GM12878 (cell line): ENCODE data around the gene STAB2. TPM values are rescaled to one million over a fixed set of nuclear protein-coding genes. Genes with fewer than 3 reads are reported as not detected.

Experiments used
- ATAC-seq: fragments of 200-7000 bp; cut with Tn5 transposase; 3 replicates; pipeline ENCODE4 v1.9.1; 2020; ENCODE audit warnings: mild to moderate bottlenecking, moderate library complexity
- BruUV-seq: library from RNA; stranded (reverse); fragments of 400-500 nt; replicated peaks from 2 replicates; lab custom pipeline; 2021; lab: Mats Ljungman, UMichigan
- CTCF ChIA-PET: fragments of 300-600 bp; sonication (Branson Sonifier 250); formaldehyde crosslinking; extraction: SDS; loops from one replicate; lab custom pipeline; 2021; ENCODE audit warnings: inconsistent platforms; lab: Yijun Ruan, JAX
- POLR2A ChIA-PET: fragments of 350-600 bp; formaldehyde crosslinking; extraction: SDS; loops from one replicate; lab custom pipeline; 2021; ENCODE audit warnings: inconsistent platforms; lab: Charles Lee
- RAD21 ChIA-PET: fragments of 300-600 bp; sonication (Branson Sonifier 250); formaldehyde crosslinking; loops from one replicate; lab custom pipeline; 2023; ENCODE audit warnings: antibody characterized with exemption; ENCODE audit not compliant: unreplicated experiment; lab: Charles Lee
- SMC1A ChIA-PET: fragments of 300-600 bp; sonication (Branson Sonifier 250); formaldehyde crosslinking; loops from one replicate; lab custom pipeline; 2023; ENCODE audit not compliant: unreplicated experiment, uncharacterized antibody; lab: Charles Lee
- DNase-seq: peaks from one replicate; pipeline ENCODE4 v3.0.0-alpha.2; 2011; ENCODE audit warnings: low read depth, low spot score
- FAIRE-seq: peaks from 3 replicates; lab custom pipeline; 2011; peaks lifted over from hg19 to GRCh38; lab: Jason Lieb, UNC
- H2AFZ ChIP-seq: 2 replicates; pipeline ENCODE4 v1.6.0; 2011; ENCODE audit warnings: low read depth, low read length, control low read depth; ENCODE audit not compliant: control insufficient read depth
- H3K27ac ChIP-seq: 2 replicates; pipeline ENCODE4 v1.5.1; 2011; ENCODE audit warnings: control low read depth; ENCODE audit not compliant: control insufficient read depth, insufficient read depth
- H3K27me3 ChIP-seq, 2 experiments: replicated peaks in 1 of 2; 2 replicates each; pipeline versions ENCODE4 v1.6.0 to v1.6.1; 2011; ENCODE audit warnings: low read length in 1 of 2; ENCODE audit not compliant: control insufficient read depth in 2 of 2, insufficient read depth in 2 of 2
- H3K36me3 ChIP-seq, 2 experiments: 2 replicates each; pipeline ENCODE4 v1.5.1; 2011; ENCODE audit warnings: low read length in 1 of 2; ENCODE audit not compliant: control insufficient read depth in 2 of 2, insufficient read depth in 2 of 2
- H3K4me1 ChIP-seq: 2 replicates; pipeline ENCODE4 v1.6.1; 2011; ENCODE audit warnings: mild to moderate bottlenecking, low read length, moderate library complexity, mixed read lengths; ENCODE audit not compliant: control insufficient read depth, insufficient read depth
- H3K4me2 ChIP-seq: 2 replicates; pipeline ENCODE4 v1.6.0; 2011; ENCODE audit warnings: control low read depth; ENCODE audit not compliant: control insufficient read depth, insufficient read depth
- H3K4me3 ChIP-seq: fragments of 200-600 bp; sonication (generic); 2 replicates; pipeline ENCODE4 v1.5.1; 2016
- H3K79me2 ChIP-seq: 2 replicates; pipeline ENCODE4 v1.6.0; 2011; ENCODE audit warnings: low read length; ENCODE audit not compliant: control insufficient read depth, insufficient read depth
- H3K9ac ChIP-seq: 2 replicates; pipeline ENCODE4 v1.8.0; 2011; ENCODE audit warnings: low read length, control low read depth, mixed read lengths; ENCODE audit not compliant: control insufficient read depth, insufficient read depth
- H3K9me3 ChIP-seq: replicated peaks from 3 replicates; pipeline ENCODE4 v1.5.1; 2011; ENCODE audit warnings: mild to moderate bottlenecking, low read length; ENCODE audit not compliant: control insufficient read depth, insufficient read depth
- H4K20me1 ChIP-seq: 2 replicates; pipeline ENCODE4 v1.6.0; 2011; ENCODE audit not compliant: control insufficient read depth, insufficient read depth
- BCL11A ChIP-seq: IDR thresholded peaks from 2 replicates; pipeline ENCODE4 v1.6.1; 2011; ENCODE audit warnings: low read depth, low read length
- JUND ChIP-seq: IDR thresholded peaks from 2 replicates; pipeline ENCODE4 v1.6.1; 2012; ENCODE audit warnings: low read depth, mild to moderate bottlenecking, low read length, improper control_type of control experiment, moderate library complexity
- KLF5 ChIP-seq: fragments of 450-650 bp; IDR thresholded peaks from 2 replicates; pipeline ENCODE4 v1.6.1; 2014; ENCODE audit warnings: mild to moderate bottlenecking; ENCODE audit not compliant: partially characterized antibody
- WGBS: methylation state at CpG from one replicate; pipeline ENCODE4 v1.1.6; 2016; ENCODE audit warnings: low lambda C conversion rate; ENCODE audit not compliant: insufficient replicate concordance, insufficient coverage; ENCODE audit errors: missing lambda C conversion rate; 5-methylcytosine and 5-hydroxymethylcytosine counted together
- in situ Hi-C: fragments of 300-500 bp; cut with MboI; formaldehyde crosslinking; loops from 9 replicates; pipeline ENCODE4 v1.14.3; 2018; ENCODE audit warnings: mixed read lengths
- intact Hi-C: fragments of 100-400 bp; cut with micrococcal nuclease; formaldehyde crosslinking; loops from one replicate; pipeline ENCODE4 v1.14.2; 2022; ENCODE audit not compliant: unreplicated experiment
- polyA plus RNA-seq, 11 experiments: library from polyadenylated mRNA; depleted of rRNA in 4 of 11; unstranded in 6 of 11; stranded (reverse) in 5 of 11; fragments of >200 nt; fragmentation: Nextera tagmentation in 4 of 11; fragmentation: Illumina TruSeq in 1 of 11; extraction: Ambion mirVana in 4 of 11; extraction: Trizol in 1 of 11; gene quantifications; 1 replicate in 1 of 11; 2 replicates in 10 of 11; pipeline versions ENCODE4 v1.2.1 to v1.2.3, GENCODE V29; 2011 to 2016; ENCODE audit warnings: inconsistent platforms in 2 of 11, missing spikeins in 2 of 11, low read depth in 1 of 11
- total RNA-seq, 4 experiments: library from RNA; depleted of rRNA in 3 of 4; stranded (reverse); fragments of >200 nt in 3 of 4; fragmentation: Illumina TruSeq in 1 of 4; extraction: Trizol in 1 of 4; gene quantifications; 2 replicates each; pipeline versions ENCODE4 v1.2.1 to v1.2.3, GENCODE V29; 2013 to 2021
- TF ChIP-seq, protein P1 (sequence below): fragments of 450-650 bp; IDR thresholded peaks from 2 replicates; pipeline ENCODE4 v1.6.1; 2018; ENCODE audit warnings: borderline replicate concordance, mild to moderate bottlenecking; ENCODE audit not compliant: partially characterized antibody
- TF ChIP-seq, protein P2 (sequence below): IDR thresholded peaks from 2 replicates; pipeline ENCODE4 v1.6.1; 2011; ENCODE audit warnings: borderline replicate concordance, low read depth, mild to moderate bottlenecking, moderate library complexity, low read length; ENCODE audit not compliant: insufficient read depth, poor library complexity, severe bottlenecking

STAB2 gene
- total and polyA plus RNA-seq, 10 of the 15 experiments (the other 5 are each of a cell fraction or from before 2014, with no cell fraction given) = 0.37 TPM; not detected in 9

DNA sequence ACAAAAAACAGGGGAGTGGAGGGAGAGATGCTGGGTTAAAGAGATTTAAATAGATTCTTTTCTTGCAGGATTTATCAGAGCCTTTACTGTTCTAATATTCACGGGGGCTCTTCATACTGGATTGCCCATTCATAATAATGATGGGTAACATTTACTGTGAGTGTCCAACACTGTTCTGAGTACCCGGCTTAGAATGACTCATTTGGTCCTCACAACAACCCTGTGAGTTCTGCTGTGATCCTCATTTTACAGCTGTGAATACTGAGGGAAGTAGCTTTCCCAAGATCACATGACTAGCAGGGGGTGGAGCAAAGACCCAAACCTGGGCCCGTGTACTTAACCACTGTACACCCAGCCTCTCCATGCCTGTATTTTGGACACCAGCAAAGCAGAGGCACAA is 140.6 kb downstream of the STAB2 start:
- CTCF ChIA-PET = no interaction called here
- Histone ChIP-seq H3K27ac (no peak overlapping the region), H3K9me3 (peaks cover 3% of the 10 kb centered on the region; the same call in 2 of the 3 replicates), H3K4me2 (no peak overlapping the region), H3K9ac (no peak overlapping the region), H3K79me2 (no peaks in the 10 kb centered on the region), H3K36me3 (no peaks in the 10 kb centered on the region), H4K20me1 (no peaks in the 10 kb centered on the region), H3K27me3 (peaks cover 2 to 3% of the 10 kb centered on the region in 2 experiments; a peak in 1 of 4 replicates), H3K4me3 (no peak overlapping the region), H3K4me1 (no peaks in the 10 kb centered on the region), H2AFZ (no peak overlapping the region)
- DNase-seq (no peak), ATAC-seq (no peak), FAIRE-seq (no peak)
- intact Hi-C loops = no loop called here
- in situ Hi-C loops = no loop called here
- WGBS = 24% methylated on average over 3 of the region's 3 CpGs
- TF ChIP-seq, protein P1, sequence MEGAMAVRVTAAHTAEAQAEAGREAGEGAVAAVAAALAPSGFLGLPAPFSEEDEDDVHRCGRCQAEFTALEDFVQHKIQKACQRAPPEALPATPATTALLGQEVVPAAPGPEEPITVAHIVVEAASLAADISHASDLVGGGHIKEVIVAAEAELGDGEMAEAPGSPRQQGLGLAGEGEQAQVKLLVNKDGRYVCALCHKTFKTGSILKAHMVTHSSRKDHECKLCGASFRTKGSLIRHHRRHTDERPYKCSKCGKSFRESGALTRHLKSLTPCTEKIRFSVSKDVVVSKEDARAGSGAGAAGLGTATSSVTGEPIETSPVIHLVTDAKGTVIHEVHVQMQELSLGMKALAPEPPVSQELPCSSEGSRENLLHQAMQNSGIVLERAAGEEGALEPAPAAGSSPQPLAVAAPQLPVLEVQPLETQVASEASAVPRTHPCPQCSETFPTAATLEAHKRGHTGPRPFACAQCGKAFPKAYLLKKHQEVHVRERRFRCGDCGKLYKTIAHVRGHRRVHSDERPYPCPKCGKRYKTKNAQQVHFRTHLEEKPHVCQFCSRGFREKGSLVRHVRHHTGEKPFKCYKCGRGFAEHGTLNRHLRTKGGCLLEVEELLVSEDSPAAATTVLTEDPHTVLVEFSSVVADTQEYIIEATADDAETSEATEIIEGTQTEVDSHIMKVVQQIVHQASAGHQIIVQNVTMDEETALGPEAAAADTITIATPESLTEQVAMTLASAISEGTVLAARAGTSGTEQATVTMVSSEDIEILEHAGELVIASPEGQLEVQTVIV = no peak
- no peak for TF ChIP-seq BCL11A
- no peak for TF ChIP-seq KLF5
- TF ChIP-seq JUND = no peak
- TF ChIP-seq, protein P2, sequence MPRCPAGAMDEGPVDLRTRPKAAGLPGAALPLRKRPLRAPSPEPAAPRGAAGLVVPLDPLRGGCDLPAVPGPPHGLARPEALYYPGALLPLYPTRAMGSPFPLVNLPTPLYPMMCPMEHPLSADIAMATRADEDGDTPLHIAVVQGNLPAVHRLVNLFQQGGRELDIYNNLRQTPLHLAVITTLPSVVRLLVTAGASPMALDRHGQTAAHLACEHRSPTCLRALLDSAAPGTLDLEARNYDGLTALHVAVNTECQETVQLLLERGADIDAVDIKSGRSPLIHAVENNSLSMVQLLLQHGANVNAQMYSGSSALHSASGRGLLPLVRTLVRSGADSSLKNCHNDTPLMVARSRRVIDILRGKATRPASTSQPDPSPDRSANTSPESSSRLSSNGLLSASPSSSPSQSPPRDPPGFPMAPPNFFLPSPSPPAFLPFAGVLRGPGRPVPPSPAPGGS = peak; percentile 67
- POLR2A ChIA-PET = no interaction called here
- RAD21 ChIA-PET = no interaction called here
- SMC1A ChIA-PET = no interaction called here
- no TSS peak for BruUV-seq
